Measurements from ENCODE around the gene ADPRM. TPM values are rescaled to one million over a fixed set of nuclear protein-coding genes. Genes with fewer than 3 reads are reported as not detected.

Gene ADPRM
- total and polyA plus RNA-seq, 2 experiments from 2014 or later, result 6.8 to 8.8 TPM

GRCh38 chr17:10739386-10739785, 42.0 kb downstream of the ADPRM start:
- no peaks in the 10 kb centered on the region for H3F3A ChIP-seq (replicated peaks; ENCODE audit: low read depth)
- Mint-ChIP-seq H3K36me3 (ENCODE audit: low read depth) (no peaks in the 10 kb centered on the region; the same call in 2 of the 3 replicates), H3K4me3 (no peak overlapping the region), H3K27ac (peak overlapping the region; percentile 56; the same call in 1 of the 2 replicates), H3K27me3 (ENCODE audit: insufficient read depth, low read depth, poor library complexity) (peaks cover 9% of the 10 kb centered on the region), H3K4me1 (peaks cover 17% of the 10 kb centered on the region), H3K9me3 (no peaks in the 10 kb centered on the region)
- no peak for DNase-seq (ENCODE audit: low spot score)
- ATAC-seq, result no peak
- no peaks in the 10 kb centered on the region for H3K79me2 ChIP-seq (replicated peaks; ENCODE audit: insufficient read depth)
- no peaks in the 10 kb centered on the region for H3K27me3 ChIP-seq (ENCODE audit: insufficient read depth)
- no peak overlapping the region for H3K4me3 ChIP-seq
- no peak overlapping the region for H3K27ac ChIP-seq (ENCODE audit: low read depth)
- H2AFZ ChIP-seq, result no peak overlapping the region
- H3K4me1 ChIP-seq (ENCODE audit: insufficient read depth), result no peaks in the 10 kb centered on the region; the same call in 1 of the 2 replicates
- H4K20me1 ChIP-seq (replicated peaks; ENCODE audit: insufficient read depth), result no peaks in the 10 kb centered on the region
- TF ChIP-seq STAT1 (IDR thresholded peaks at IDR 0.05; ENCODE audit: unreplicated experiment), result no peak
- no peak for TF ChIP-seq JUNB (IDR thresholded peaks at IDR 0.05; ENCODE audit: unreplicated experiment)
- no peak for TF ChIP-seq CTCF (conservative IDR thresholded peaks at IDR 0.05; ENCODE audit: low read depth in 2 of 2)
- no peak for TF ChIP-seq EZH2 (IDR thresholded peaks at IDR 0.05; ENCODE audit: low read depth, unreplicated experiment)
- TF ChIP-seq EZH2phosphoT487 (IDR thresholded peaks at IDR 0.05; ENCODE audit: unreplicated experiment), result no peak
- no peak for TF ChIP-seq REST (IDR thresholded peaks at IDR 0.05; ENCODE audit: unreplicated experiment)
- TF ChIP-seq POLR2AphosphoS5 (IDR thresholded peaks at IDR 0.05; ENCODE audit: low read depth), result no peak
- no peak for TF ChIP-seq CREB1 (CRISPR knock-in tag; IDR thresholded peaks at IDR 0.05; ENCODE audit: low read depth)
- TF ChIP-seq ZNF114 (CRISPR knock-in tag; IDR thresholded peaks at IDR 0.05), result no peak
- H3K36me3 ChIP-seq (ENCODE audit: insufficient read depth), result no peaks in the 10 kb centered on the region
- no peaks in the 10 kb centered on the region for H3K9me2 ChIP-seq (ENCODE audit: insufficient read depth)
- no peak overlapping the region for H3K4me2 ChIP-seq

DNA sequence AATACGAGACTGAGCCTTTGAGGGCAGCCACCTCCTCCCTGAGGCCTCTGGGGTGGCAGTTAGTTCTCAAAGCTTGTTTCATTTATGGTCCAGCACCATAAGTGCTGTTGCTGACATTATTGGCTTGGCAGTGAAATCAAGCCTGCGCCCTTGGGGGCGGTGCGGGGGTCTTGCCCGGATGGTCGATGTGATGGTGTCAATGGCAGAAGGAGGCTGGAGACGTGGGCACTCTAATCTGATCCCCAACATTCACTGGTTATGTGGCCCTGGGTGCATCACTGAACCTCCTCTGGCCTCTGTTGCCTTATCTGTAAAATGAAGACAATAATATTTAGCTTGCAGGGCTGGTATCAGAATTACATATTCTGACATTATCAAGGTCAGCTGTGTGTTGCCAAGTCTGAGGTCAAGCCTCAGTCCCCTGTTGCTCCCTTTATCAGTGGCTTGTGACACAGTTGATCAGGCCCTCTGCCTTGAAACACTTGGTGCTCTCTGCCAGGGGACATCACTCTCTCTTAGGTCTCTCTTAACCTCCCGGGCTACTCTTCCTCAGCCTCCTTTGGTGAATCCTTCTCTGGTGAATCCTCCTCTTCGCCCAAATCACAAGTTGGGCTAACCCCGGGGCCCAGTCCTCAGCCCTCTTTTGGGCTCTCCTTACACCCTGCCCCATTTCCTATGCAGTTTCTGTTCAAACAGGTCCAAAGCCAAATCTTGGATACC, 44.2 kb downstream of the ADPRM start:
- H3K27me3 Mint-ChIP-seq (ENCODE audit: insufficient read depth, low read depth, poor library complexity), result peaks cover 9% of the 10 kb centered on the region
- H3K4me1 Mint-ChIP-seq, result peaks cover 17% of the 10 kb centered on the region
- no peak for TF ChIP-seq CTCF (conservative IDR thresholded peaks at IDR 0.05; ENCODE audit: low read depth in 2 of 2)
- no peak for TF ChIP-seq NANOG (IDR thresholded peaks at IDR 0.05; ENCODE audit: borderline replicate concordance)
- TF ChIP-seq, protein P1, sequence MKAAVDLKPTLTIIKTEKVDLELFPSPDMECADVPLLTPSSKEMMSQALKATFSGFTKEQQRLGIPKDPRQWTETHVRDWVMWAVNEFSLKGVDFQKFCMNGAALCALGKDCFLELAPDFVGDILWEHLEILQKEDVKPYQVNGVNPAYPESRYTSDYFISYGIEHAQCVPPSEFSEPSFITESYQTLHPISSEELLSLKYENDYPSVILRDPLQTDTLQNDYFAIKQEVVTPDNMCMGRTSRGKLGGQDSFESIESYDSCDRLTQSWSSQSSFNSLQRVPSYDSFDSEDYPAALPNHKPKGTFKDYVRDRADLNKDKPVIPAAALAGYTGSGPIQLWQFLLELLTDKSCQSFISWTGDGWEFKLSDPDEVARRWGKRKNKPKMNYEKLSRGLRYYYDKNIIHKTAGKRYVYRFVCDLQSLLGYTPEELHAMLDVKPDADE (IDR thresholded peaks at IDR 0.05), result no peak
- no peak for TF ChIP-seq STAT1 (IDR thresholded peaks at IDR 0.05; ENCODE audit: unreplicated experiment)
- no peak for TF ChIP-seq REST (IDR thresholded peaks at IDR 0.05; ENCODE audit: unreplicated experiment)
- TF ChIP-seq CREB1 (CRISPR knock-in tag; IDR thresholded peaks at IDR 0.05; ENCODE audit: low read depth), result no peak
- no peak for DNase-seq (ENCODE audit: low spot score)
- H3K4me1 ChIP-seq (ENCODE audit: insufficient read depth), result no peaks in the 10 kb centered on the region; the same call in 1 of the 2 replicates
- no peaks in the 10 kb centered on the region for H3K36me3 ChIP-seq (ENCODE audit: insufficient read depth)
- H4K20me1 ChIP-seq (replicated peaks; ENCODE audit: insufficient read depth), result no peaks in the 10 kb centered on the region
- no peaks in the 10 kb centered on the region; the same call in 2 of the 3 replicates for H3K36me3 Mint-ChIP-seq (ENCODE audit: low read depth)
- H3K9me2 ChIP-seq (ENCODE audit: insufficient read depth), result no peaks in the 10 kb centered on the region
- H3K4me3 Mint-ChIP-seq, result no peak overlapping the region
- H3K4me2 ChIP-seq, result no peak overlapping the region
- no peak overlapping the region for H3K27ac ChIP-seq (ENCODE audit: low read depth)
- H2AFZ ChIP-seq, result no peak overlapping the region
- H3K4me3 ChIP-seq, result no peak overlapping the region
- ATAC-seq, result no peak
- H3F3A ChIP-seq (replicated peaks; ENCODE audit: low read depth), result no peaks in the 10 kb centered on the region
- H3K27ac Mint-ChIP-seq, result no peak overlapping the region
- no peaks in the 10 kb centered on the region for H3K27me3 ChIP-seq (ENCODE audit: insufficient read depth)
- no peaks in the 10 kb centered on the region for H3K79me2 ChIP-seq (replicated peaks; ENCODE audit: insufficient read depth)
- H3K9me3 Mint-ChIP-seq, result no peaks in the 10 kb centered on the region
